Tibial nerve (tissue), 4 donors: ENCODE results near the gene IFI27L2. TPM values are rescaled to one million over a fixed set of nuclear protein-coding genes. Genes with fewer than 3 reads are reported as not detected.

Experiments
- DNase-seq, 2 donors: peaks; one replicate each; pipeline ENCODE4 v3.0.0-alpha.2; 2019; ENCODE audit warnings: low spot score in 2 of 2
- H3K27ac ChIP-seq, 4 donors: fragments of 200-600 bp; sonication (generic) in 3 of 4; one replicate each; pipeline ENCODE4 v1.5.1; 2017 to 2019; ENCODE audit warnings: mild to moderate bottlenecking in 1 of 4
- H3K27me3 ChIP-seq, 2 donors: fragments of 200-600 bp; sonication (generic) in 1 of 2; one replicate each; pipeline versions ENCODE4 v1.5.1 to v1.6.0; 2017 to 2019
- H3K36me3 ChIP-seq, 3 donors: fragments of 200-600 bp; sonication (generic); one replicate each; pipeline ENCODE4 v1.5.1; 2018 to 2019
- H3K4me1 ChIP-seq, 4 donors: fragments of 200-600 bp; sonication (generic) in 3 of 4; one replicate each; pipeline ENCODE4 v1.5.1; 2017 to 2019
- H3K4me3 ChIP-seq, 4 donors: fragments of 200-600 bp; sonication (generic) in 3 of 4; one replicate each; pipeline ENCODE4 v1.5.1; 2017 to 2019; ENCODE audit warnings: mild to moderate bottlenecking in 1 of 4, moderate library complexity in 1 of 4
- H3K9me3 ChIP-seq, 4 donors: fragments of 200-600 bp; sonication (generic) in 3 of 4; one replicate each; pipeline ENCODE4 v1.5.1; 2017 to 2019
- EP300 ChIP-seq, 2 donors: sonication (generic); formaldehyde crosslinking; IDR thresholded peaks; one replicate each; pipeline ENCODE4 v1.6.1; 2017; ENCODE audit warnings: antibody characterized with exemption in 2 of 2, mild to moderate bottlenecking in 1 of 2
- POLR2A ChIP-seq, 2 donors: fragments of 450-650 bp; IDR thresholded peaks; one replicate each; pipeline ENCODE4 v1.6.1; 2017; ENCODE audit warnings: antibody characterized with exemption in 2 of 2, mild to moderate bottlenecking in 2 of 2, moderate library complexity in 2 of 2
- WGBS, 2 donors: methylation state at CpG; one replicate each; pipeline ENCODE4 v1.1.5; 2018; 5-methylcytosine and 5-hydroxymethylcytosine counted together
- total RNA-seq, 4 donors: library from RNA; depleted of rRNA; stranded (reverse); fragments of >200 nt; gene quantifications; one replicate each; pipeline ENCODE4 v1.1.0, GENCODE V29; 2016
- TF ChIP-seq, protein P1 (sequence below), 5 experiments: fragments of 200-600 bp in 3 of 5; fragments of 450-650 bp in 2 of 5; sonication (generic) in 3 of 5; IDR thresholded peaks; one replicate each; pipeline ENCODE4 v1.5.1; 2016 to 2019; ENCODE audit warnings: antibody characterized with exemption in 5 of 5, mild to moderate bottlenecking in 3 of 5, moderate library complexity in 2 of 5

IFI27L2 gene
- total RNA-seq, 4 donors from 2014 or later, result 76.8 to 146 (median 129) TPM

GRCh38 chr14:94102768-94103482, 26.5 kb downstream of the IFI27L2 start:
- Histone ChIP-seq H3K4me3 (no peak overlapping the region), H3K27ac (no peak overlapping the region), H3K27me3 (no peaks in the 10 kb centered on the region), H3K4me1 (no peaks in the 10 kb centered on the region), H3K36me3 (peaks cover 0 to 13% (median 0%) of the 10 kb centered on the region in 3 donors), H3K9me3 (no peaks in the 10 kb centered on the region)
- DNase-seq, result no peak
- TF ChIP-seq, protein P1, sequence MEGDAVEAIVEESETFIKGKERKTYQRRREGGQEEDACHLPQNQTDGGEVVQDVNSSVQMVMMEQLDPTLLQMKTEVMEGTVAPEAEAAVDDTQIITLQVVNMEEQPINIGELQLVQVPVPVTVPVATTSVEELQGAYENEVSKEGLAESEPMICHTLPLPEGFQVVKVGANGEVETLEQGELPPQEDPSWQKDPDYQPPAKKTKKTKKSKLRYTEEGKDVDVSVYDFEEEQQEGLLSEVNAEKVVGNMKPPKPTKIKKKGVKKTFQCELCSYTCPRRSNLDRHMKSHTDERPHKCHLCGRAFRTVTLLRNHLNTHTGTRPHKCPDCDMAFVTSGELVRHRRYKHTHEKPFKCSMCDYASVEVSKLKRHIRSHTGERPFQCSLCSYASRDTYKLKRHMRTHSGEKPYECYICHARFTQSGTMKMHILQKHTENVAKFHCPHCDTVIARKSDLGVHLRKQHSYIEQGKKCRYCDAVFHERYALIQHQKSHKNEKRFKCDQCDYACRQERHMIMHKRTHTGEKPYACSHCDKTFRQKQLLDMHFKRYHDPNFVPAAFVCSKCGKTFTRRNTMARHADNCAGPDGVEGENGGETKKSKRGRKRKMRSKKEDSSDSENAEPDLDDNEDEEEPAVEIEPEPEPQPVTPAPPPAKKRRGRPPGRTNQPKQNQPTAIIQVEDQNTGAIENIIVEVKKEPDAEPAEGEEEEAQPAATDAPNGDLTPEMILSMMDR (IDR thresholded peaks at IDR 0.05), result no peak
- TF ChIP-seq POLR2A (IDR thresholded peaks at IDR 0.05), result no peak
- TF ChIP-seq EP300 (IDR thresholded peaks at IDR 0.05), result no peak
- 82 to 83% methylated on average over 8 of the region's 8 CpGs for WGBS, 2 donors

- H3K27ac ChIP-seq, result no peak overlapping the region
- WGBS, 2 donors, result 91 to 97% methylated on average over 8 to 9 of the region's 10 CpGs
- no peaks in the 10 kb centered on the region for H3K4me1 ChIP-seq
- no peak overlapping the region for H3K4me3 ChIP-seq
- no peaks in the 10 kb centered on the region for H3K27me3 ChIP-seq
- no peaks in the 10 kb centered on the region for H3K9me3 ChIP-seq
- DNase-seq, result no peak
- H3K36me3 ChIP-seq, result peaks cover 0 to 25% (median 0%) of the 10 kb centered on the region in 3 donors
- TF ChIP-seq POLR2A (IDR thresholded peaks at IDR 0.05), result no peak
- TF ChIP-seq EP300 (IDR thresholded peaks at IDR 0.05), result no peak
- TF ChIP-seq, protein P1 (IDR thresholded peaks at IDR 0.05), result no peak
These were observed 27.7 kb downstream of the IFI27L2 start for GRCh38 chr14:94101748-94102147.

DNA sequence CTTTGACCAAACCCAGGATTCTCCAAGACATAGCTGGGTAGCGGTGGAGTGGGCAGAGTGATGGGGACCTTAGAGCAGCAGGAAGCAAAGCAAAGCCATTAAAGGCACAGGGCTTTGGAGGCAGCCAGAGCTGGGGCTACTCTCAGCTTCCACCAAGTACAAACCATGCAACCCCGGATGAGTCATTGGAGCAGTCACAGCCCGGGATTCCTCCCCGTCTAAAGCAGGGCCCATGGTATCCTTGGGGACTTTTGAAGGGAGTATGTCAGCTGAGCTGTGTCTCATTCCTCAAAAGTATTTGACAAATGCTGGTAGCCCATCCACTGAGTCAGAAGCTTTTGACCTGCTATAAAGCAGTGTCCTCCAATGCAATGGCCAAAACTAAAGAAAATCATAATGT, 28.6 kb downstream of the IFI27L2 start:
- WGBS, 2 donors, result 56 to 75% methylated on average over 4 of the region's 4 CpGs
- Histone ChIP-seq H3K36me3 (peaks cover 0 to 26% (median 0%) of the 10 kb centered on the region in 3 donors), H3K27me3 (no peaks in the 10 kb centered on the region), H3K9me3 (no peaks in the 10 kb centered on the region), H3K4me3 (no peak overlapping the region), H3K4me1 (no peaks in the 10 kb centered on the region), H3K27ac (no peak overlapping the region)
- TF ChIP-seq POLR2A (IDR thresholded peaks at IDR 0.05) (no peak), EP300 (IDR thresholded peaks at IDR 0.05) (no peak)
- TF ChIP-seq, protein P1 (IDR thresholded peaks at IDR 0.05), result no peak
- DNase-seq, result no peak

DNA sequence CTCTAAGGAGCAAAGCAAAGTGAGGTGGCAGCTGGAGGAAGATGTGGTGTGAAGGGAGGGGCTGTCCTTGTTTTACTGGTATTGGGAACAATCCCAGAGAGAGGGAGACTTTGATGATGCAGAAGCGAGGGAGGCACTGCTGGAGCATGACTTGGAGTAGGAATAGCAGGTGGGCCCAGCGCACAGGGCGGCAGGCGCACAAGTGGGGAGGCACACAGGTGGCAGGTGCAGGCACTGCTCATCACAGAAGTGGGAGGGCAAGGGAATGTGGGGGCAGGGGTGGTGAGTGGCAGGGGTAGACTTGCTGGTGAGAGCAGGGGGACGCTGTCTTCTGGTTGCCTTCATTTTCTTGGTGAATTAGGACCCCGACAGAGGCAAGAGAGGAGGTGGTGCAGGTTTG, 30.4 kb downstream of the IFI27L2 start:
- Histone ChIP-seq H3K4me1 (no peaks in the 10 kb centered on the region), H3K9me3 (no peaks in the 10 kb centered on the region), H3K36me3 (peaks cover 0 to 26% (median 0%) of the 10 kb centered on the region in 3 donors), H3K27me3 (no peaks in the 10 kb centered on the region), H3K27ac (no peak overlapping the region), H3K4me3 (no peak overlapping the region)
- TF ChIP-seq EP300 (IDR thresholded peaks at IDR 0.05), result no peak
- no peak for TF ChIP-seq POLR2A (IDR thresholded peaks at IDR 0.05)
- TF ChIP-seq, protein P1 (IDR thresholded peaks at IDR 0.05), result no peak
- DNase-seq, result no peak
- 79 to 95% methylated on average over 6 of the region's 6 CpGs for WGBS, 2 donors

- no peaks in the 10 kb centered on the region for H3K9me3 ChIP-seq
- WGBS, 2 donors, result 64 to 69% methylated on average over 10 of the region's 10 CpGs
- peaks cover 0 to 26% (median 0%) of the 10 kb centered on the region in 3 donors for H3K36me3 ChIP-seq
- DNase-seq, result no peak
- TF ChIP-seq EP300 (IDR thresholded peaks at IDR 0.05) (no peak), POLR2A (IDR thresholded peaks at IDR 0.05) (no peak)
- TF ChIP-seq, protein P1 (IDR thresholded peaks at IDR 0.05), result no peak
- no peak overlapping the region for H3K27ac ChIP-seq
- no peaks in the 10 kb centered on the region for H3K4me1 ChIP-seq
- H3K4me3 ChIP-seq, result no peak overlapping the region
- no peaks in the 10 kb centered on the region for H3K27me3 ChIP-seq
These were observed 30.9 kb downstream of the IFI27L2 start for GRCh38 chr14:94098326-94098992.
